GM18508 (cell line): ENCODE results near the gene SMC6.

Experiments
- ATAC-seq: cut with Tn5 transposase; IDR thresholded peaks from one replicate; pipeline ENCODE4 v1.9.1; 2021; ENCODE audit warnings: moderate number of reproducible peaks; ENCODE audit not compliant: insufficient read depth, unreplicated experiment

The SMC6 gene

DNA sequence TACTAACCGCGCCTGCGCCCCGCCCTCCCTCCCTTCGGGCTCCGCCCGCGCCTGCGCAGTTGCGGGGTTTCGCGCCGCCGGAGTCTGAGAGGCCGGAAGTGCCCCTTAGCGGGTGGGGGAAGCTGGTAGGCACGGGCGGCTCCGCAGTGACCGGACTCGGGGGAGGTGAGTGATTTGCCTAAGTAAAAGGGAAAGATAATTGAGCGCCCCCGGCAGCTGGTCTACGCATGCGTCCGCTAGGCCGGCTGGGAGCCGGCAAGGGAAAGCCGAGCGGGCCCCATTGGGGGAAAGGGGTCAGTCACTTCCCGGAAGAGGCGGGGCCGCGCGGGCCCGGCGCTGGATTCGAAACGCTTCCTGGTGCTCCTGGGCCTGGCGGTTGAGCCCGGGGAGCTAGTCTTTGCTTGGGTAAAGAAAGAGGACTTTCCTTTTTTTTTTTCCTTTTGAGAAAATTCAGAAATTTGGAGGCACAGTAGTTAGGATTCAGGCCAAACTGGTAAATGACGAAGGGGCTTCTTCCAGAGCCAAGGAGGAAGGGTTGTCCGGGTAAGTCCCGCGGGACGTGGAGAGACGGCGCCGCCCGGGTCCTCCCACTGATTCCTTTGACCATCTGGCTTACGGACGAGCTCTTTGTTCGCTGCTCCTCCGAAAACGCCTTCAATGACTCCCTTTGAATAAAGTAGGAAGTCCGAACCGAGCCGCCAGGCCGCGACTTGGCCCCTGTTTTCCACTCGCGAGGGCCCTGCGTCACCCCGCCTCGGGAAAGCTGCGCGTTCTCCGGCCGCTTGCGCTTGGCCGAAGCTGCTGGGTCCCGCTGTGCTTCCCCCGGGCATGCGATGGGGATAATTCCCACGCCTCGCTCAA, at the start of gene SMC6, which contains the start of gene GEN1:
TSS of gene SMC6 (minus strand) at position 8 of the 861 bp plus-strand sequence. CDS start 7,864 bp downstream, outside the sequence.
TSS of gene GEN1 (plus strand) at position 336 of the 861 bp plus-strand sequence. CDS start 5,806 bp downstream, outside the sequence.
- ATAC-seq: peak; percentile 35

GRCh38 chr2:17800693-17801458, 47.3 kb upstream of the SMC6 start:
- no peak for ATAC-seq

GRCh38 chr2:17800219-17800618, 46.6 kb upstream of the SMC6 start:
- no peak for ATAC-seq

GRCh38 chr2:17799301-17800120, 45.9 kb upstream of the SMC6 start:
- no peak for ATAC-seq

GRCh38 chr2:17798338-17798737, 44.7 kb upstream of the SMC6 start:
- ATAC-seq: no peak

DNA sequence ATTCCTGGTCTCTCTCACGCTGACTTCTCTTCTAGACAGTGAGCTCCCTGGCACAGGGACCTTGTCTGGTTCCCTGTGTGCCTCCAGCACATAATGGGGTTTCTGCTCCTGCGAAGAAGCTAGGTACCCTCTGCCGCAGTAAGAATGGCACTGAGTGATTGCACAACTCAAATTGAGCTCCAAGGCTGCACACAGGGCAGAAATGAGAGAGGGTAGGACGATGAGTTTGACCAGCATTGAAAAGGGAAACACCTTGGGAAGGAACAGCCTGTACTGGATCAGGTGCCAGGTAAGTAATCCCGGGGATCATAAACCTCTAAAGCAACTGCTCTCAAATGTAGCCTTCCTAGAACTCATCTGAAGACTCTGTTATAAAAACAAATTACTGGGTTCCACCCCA, 41.7 kb upstream of the SMC6 start:
- no peak for ATAC-seq

DNA sequence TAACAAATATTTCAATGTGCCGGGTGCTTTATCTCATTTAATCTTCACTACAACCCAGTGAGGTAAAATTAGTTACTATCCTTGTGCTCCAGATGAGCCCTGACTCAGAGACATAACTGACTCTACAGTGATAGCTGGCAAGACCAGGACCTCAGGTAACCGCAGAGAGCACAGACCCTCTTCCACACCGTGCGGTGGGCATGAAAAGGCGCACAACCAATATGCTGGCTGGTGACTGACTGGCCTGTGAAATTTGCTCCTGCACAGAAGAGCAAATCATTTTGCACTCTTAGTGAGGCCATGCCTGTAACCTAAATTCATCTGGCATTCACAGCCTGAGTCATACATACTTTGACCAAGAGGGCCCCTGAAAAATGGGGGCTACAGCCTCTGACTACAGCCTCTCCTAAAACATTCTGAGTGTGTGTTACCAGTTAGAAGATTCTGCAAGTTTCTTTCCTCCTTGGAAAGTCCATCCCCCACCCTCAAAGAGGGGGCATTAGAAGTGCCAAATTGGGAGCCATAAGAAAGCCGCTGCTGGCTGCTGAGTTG, 40.3 kb upstream of the SMC6 start:
- no peak for ATAC-seq

DNA sequence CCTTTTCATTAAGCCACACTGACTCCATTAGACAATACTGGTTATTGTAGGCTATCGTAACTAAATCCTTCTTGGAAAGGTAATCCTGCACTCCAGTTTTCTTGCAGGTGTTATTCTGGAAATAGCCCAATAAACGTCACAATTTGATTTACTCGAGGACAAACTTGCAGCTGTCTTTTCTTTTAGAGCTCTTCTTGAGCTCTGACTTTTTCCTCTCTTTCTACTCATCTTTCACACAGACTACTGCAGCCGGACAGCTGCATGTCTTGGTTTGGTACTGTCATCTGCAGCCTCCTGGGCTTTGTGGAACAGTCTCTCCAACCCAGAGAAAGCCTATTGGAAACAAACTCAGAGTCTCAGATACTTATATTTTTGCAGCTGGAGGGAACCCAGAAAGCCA, 39.7 kb upstream of the SMC6 start:
- ATAC-seq: no peak

DNA sequence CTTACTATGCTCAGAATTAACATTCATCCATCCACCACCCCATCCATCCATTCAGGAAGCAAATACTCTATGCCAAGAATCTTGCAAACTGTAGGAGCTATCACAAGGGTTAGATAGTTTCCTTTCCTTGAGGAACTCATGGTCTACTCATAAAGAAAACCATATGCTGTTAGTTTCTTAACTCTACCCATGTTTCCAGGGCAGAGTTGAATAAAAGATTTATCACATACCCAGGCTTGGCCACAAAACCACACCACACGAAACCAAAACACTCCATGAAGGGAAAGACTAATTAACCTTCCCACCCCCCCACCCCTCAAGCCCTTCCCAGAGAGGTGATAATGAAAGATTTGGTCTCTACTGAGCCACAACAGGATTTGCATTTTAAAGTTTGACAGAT, 38.9 kb upstream of the SMC6 start:
- no peak for ATAC-seq

- no peak for ATAC-seq
These were observed 38.2 kb upstream of the SMC6 start for GRCh38 chr2:17791817-17792130.

GRCh38 chr2:17791121-17791816, 37.7 kb upstream of the SMC6 start:
- ATAC-seq: no peak

DNA sequence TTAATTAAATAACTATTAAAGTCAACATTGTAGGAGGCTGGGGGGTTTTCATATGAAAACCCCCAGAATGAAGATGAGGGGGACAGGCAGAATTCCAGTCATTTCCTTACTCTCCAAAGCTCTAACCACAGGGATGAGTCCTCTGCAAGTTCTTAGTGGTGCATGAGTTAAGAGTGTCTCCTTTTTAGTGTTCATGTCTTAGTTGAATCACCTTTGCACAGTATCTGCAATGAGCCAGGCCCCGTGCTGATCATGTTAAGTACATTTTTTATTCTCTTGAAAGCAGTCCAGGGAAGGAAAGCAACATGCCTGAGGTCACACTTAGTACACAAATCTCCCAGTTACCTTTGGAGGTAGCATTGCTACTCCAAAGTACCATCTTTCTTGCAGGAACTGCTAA, 36.9 kb upstream of the SMC6 start:
- no peak for ATAC-seq

GRCh38 chr2:17788773-17789172, 35.2 kb upstream of the SMC6 start:
- no peak for ATAC-seq

GRCh38 chr2:17786727-17787126, 33.1 kb upstream of the SMC6 start:
- ATAC-seq: no peak

- ATAC-seq: no peak
These were observed 27.9 kb upstream of the SMC6 start for GRCh38 chr2:17781482-17781881.

- no peak for ATAC-seq
These were observed 26.9 kb upstream of the SMC6 start for GRCh38 chr2:17780546-17780945.

DNA sequence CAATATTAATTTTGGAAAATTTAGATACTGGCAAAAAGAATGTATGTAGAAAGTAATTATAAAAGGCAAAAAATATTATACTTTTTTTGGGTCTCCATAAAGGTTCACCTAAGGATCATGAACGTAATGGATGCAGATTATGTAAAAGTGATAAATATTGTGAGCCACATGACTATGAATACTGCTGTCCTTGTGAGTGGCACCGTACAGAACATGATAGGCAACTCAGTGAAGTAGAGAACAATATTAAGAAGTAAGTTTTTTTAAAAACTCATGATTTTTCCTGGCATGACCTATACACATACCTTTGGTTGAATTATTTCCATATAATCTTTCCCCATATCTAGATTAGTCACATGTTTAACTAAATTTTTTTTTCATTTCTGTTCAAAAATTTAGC, 18.9 kb upstream of the SMC6 start:
- no peak for ATAC-seq

- ATAC-seq: no peak
These were observed 18.3 kb upstream of the SMC6 start for GRCh38 chr2:17771956-17772355.

DNA sequence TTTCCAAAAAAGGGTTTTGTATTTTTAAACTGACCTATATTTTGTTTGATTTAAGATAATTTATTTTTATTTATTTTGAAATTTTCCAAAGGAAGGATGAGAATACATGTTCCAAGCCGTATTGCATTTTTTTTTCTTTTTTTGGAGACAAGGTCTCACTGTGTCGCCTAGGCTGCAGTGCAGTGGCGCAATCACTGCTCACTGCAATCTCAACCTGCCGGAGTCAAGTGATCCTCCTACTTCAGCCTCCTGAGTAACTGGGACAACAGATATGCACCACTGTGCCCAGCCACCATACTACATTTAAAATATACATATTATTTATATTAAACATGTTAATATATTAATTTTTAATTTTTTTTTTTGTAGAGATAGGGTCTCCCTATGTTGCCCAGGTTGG, 15.3 kb upstream of the SMC6 start:
- ATAC-seq: no peak

DNA sequence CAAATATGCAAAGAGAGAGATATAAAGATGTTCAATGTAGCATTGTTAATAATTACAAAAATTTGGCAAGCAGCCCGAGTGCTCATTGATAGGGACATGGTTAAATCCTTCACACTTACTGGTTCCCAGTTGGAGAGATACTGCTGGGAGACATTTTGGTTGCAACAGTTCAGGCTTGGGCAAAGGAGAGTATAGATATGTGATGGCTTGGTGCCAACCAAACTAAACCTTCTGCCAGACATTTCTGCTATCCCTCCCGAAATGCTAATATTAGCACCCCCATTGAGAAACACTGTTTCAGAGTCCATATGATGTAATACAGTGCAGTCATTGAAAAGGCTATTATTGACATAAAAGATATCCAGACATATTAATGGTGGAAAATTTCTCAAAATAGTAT, 11.8 kb upstream of the SMC6 start:
- no peak for ATAC-seq
